ENCODE data around the gene CDS1.

Gene CDS1

DNA sequence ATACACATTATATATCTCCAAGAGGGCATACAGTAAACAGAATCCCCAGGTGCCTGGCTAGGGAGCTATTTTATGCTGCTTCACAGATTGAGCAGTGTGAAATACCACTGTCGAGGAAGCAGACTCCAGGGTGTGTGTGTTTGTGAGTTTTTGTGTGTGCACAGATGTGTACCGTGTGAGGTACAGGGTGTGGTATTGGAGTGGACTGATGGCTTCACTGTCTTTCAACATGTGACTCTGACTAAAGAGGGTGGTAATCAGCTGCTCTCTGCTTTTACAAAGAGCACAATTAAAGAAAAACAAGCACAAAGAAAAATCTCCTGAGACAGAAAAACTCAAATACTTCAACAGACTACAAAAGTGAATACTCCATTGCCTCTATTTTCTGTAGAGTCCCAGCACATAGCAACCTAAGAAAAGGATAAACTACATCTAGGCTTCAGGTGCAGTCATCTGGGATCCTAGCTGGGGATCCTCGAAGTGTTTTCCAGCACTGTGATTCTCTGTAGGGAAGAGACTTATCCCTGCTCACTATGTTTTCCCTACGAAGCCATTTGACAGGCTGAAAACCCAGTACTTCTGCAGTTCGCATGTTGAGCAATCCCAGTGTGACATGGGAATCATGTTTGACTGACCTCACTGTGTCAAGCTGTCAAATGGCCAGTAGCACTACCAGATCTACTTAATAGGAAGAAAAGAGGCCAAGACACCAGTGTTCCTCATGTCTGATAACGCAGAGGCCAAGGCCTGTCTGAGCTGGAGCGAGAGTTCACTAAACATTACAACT is 100.3 kb downstream of the CDS1 start:
- Histone ChIP-seq H3K36me3 (replicated peaks; ENCODE audit: low read depth, low read length) (no peaks in the 10 kb centered on the region), H3K9ac (ENCODE audit: low read length) (no peak overlapping the region), H3K9me3 (ENCODE audit: insufficient read depth, low read length) (no peaks in the 10 kb centered on the region), H3K4me1 (ENCODE audit: low read length) (peaks cover 12% of the 10 kb centered on the region), H3K27ac (ENCODE audit: low read length) (no peak overlapping the region), H3K4me3 (ENCODE audit: low read length) (no peak overlapping the region), H4K20me1 (ENCODE audit: insufficient read depth, low read length) (no peaks in the 10 kb centered on the region), H3K27me3 (ENCODE audit: low read depth, low read length) (no peaks in the 10 kb centered on the region; the same call in 1 of the 2 replicates), H3K79me2 (ENCODE audit: low read length) (no peaks in the 10 kb centered on the region), H2AFZ (ENCODE audit: low read depth, low read length) (no peak overlapping the region), H3K4me2 (ENCODE audit: low read length) (no peak overlapping the region)
- TF ChIP-seq EZH2phosphoT487 (IDR thresholded peaks at IDR 0.05; ENCODE audit: low read depth) = no peak
- TF ChIP-seq, protein P1, sequence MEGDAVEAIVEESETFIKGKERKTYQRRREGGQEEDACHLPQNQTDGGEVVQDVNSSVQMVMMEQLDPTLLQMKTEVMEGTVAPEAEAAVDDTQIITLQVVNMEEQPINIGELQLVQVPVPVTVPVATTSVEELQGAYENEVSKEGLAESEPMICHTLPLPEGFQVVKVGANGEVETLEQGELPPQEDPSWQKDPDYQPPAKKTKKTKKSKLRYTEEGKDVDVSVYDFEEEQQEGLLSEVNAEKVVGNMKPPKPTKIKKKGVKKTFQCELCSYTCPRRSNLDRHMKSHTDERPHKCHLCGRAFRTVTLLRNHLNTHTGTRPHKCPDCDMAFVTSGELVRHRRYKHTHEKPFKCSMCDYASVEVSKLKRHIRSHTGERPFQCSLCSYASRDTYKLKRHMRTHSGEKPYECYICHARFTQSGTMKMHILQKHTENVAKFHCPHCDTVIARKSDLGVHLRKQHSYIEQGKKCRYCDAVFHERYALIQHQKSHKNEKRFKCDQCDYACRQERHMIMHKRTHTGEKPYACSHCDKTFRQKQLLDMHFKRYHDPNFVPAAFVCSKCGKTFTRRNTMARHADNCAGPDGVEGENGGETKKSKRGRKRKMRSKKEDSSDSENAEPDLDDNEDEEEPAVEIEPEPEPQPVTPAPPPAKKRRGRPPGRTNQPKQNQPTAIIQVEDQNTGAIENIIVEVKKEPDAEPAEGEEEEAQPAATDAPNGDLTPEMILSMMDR (IDR thresholded peaks at IDR 0.05; ENCODE audit: low read depth, low read length) = no peak

- H3K79me2 ChIP-seq (ENCODE audit: low read length) = no peaks in the 10 kb centered on the region
- H3K27me3 ChIP-seq (ENCODE audit: low read depth, low read length) = no peaks in the 10 kb centered on the region; the same call in 1 of the 2 replicates
- no peak overlapping the region for H3K9ac ChIP-seq (ENCODE audit: low read length)
- H3K4me3 ChIP-seq (ENCODE audit: low read length) = no peak overlapping the region
- TF ChIP-seq EZH2phosphoT487 (IDR thresholded peaks at IDR 0.05; ENCODE audit: low read depth) = no peak
- TF ChIP-seq, protein P1 (IDR thresholded peaks at IDR 0.05; ENCODE audit: low read depth, low read length) = no peak
- no peak overlapping the region for H3K27ac ChIP-seq (ENCODE audit: low read length)
- peaks cover 12% of the 10 kb centered on the region for H3K4me1 ChIP-seq (ENCODE audit: low read length)
- no peaks in the 10 kb centered on the region for H4K20me1 ChIP-seq (ENCODE audit: insufficient read depth, low read length)
- H3K4me2 ChIP-seq (ENCODE audit: low read length) = no peak overlapping the region
- H2AFZ ChIP-seq (ENCODE audit: low read depth, low read length) = no peak overlapping the region
- no peaks in the 10 kb centered on the region for H3K36me3 ChIP-seq (replicated peaks; ENCODE audit: low read depth, low read length)
- no peaks in the 10 kb centered on the region for H3K9me3 ChIP-seq (ENCODE audit: insufficient read depth, low read length)
Measured at GRCh38 chr4:84684361-84684760, 101.4 kb downstream of the CDS1 start.

DNA sequence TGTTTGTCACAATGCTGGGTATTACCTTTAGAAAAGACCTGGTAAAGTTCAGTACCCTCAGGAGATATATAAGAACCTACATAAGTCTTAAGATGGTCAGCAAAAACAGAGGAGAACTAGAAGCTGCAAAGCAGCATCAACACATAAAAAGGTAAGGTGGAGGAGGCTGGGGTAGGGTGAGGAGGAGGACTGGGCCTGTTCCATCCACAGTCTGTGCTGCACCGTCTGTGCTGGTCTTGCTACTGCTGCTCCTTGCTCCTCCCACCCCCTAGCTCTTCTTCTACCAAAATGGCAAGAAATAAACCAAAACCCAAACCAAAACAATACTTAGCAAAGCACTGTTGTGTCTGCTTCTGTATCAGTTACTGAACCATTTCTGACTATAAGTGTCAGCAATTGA is 102.2 kb downstream of the CDS1 start:
- Histone ChIP-seq H2AFZ (ENCODE audit: low read depth, low read length) (no peak overlapping the region), H3K79me2 (ENCODE audit: low read length) (no peaks in the 10 kb centered on the region), H3K4me1 (ENCODE audit: low read length) (peaks cover 12% of the 10 kb centered on the region), H3K27ac (ENCODE audit: low read length) (no peak overlapping the region), H3K9me3 (ENCODE audit: insufficient read depth, low read length) (no peaks in the 10 kb centered on the region), H3K36me3 (replicated peaks; ENCODE audit: low read depth, low read length) (no peaks in the 10 kb centered on the region), H3K4me2 (ENCODE audit: low read length) (no peak overlapping the region), H4K20me1 (ENCODE audit: insufficient read depth, low read length) (no peaks in the 10 kb centered on the region), H3K4me3 (ENCODE audit: low read length) (no peak overlapping the region), H3K9ac (ENCODE audit: low read length) (no peak overlapping the region), H3K27me3 (ENCODE audit: low read depth, low read length) (no peaks in the 10 kb centered on the region; the same call in 1 of the 2 replicates)
- TF ChIP-seq, protein P1 (IDR thresholded peaks at IDR 0.05; ENCODE audit: low read depth, low read length) = no peak
- TF ChIP-seq EZH2phosphoT487 (IDR thresholded peaks at IDR 0.05; ENCODE audit: low read depth) = no peak

DNA sequence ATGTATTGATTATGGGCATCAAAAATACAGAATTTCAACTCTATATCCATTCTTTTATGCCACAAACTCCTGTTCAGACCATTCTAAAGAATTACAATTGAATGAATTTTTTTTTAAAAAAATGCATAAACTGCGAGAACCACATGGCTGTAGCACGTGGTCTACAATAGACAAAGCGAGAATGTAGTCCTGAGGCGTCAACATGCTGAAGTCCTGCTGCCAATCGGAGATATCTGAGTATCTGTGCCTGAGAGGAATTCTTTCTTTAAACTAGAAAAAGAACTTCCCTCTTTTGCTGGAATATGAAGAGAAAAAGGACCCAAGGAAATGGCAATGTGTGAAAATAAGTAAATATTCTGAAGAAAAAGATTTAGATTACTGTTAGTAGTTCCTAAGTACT is 105.7 kb downstream of the CDS1 start:
- TF ChIP-seq, protein P1 (IDR thresholded peaks at IDR 0.05; ENCODE audit: low read depth, low read length) = no peak
- no peak for TF ChIP-seq EZH2phosphoT487 (IDR thresholded peaks at IDR 0.05; ENCODE audit: low read depth)
- no peak overlapping the region for H3K4me3 ChIP-seq (ENCODE audit: low read length)
- no peaks in the 10 kb centered on the region for H4K20me1 ChIP-seq (ENCODE audit: insufficient read depth, low read length)
- H3K4me1 ChIP-seq (ENCODE audit: low read length) = peaks cover 20% of the 10 kb centered on the region
- no peak overlapping the region for H3K9ac ChIP-seq (ENCODE audit: low read length)
- no peaks in the 10 kb centered on the region for H3K79me2 ChIP-seq (ENCODE audit: low read length)
- H3K4me2 ChIP-seq (ENCODE audit: low read length) = no peak overlapping the region
- H3K27me3 ChIP-seq (ENCODE audit: low read depth, low read length) = no peaks in the 10 kb centered on the region; the same call in 1 of the 2 replicates
- H3K27ac ChIP-seq (ENCODE audit: low read length) = no peak overlapping the region
- no peaks in the 10 kb centered on the region for H3K9me3 ChIP-seq (ENCODE audit: insufficient read depth, low read length)
- no peak overlapping the region for H2AFZ ChIP-seq (ENCODE audit: low read depth, low read length)
- no peaks in the 10 kb centered on the region for H3K36me3 ChIP-seq (replicated peaks; ENCODE audit: low read depth, low read length)
